K562 (cell line): Measurements from ENCODE around the gene ZNF407. TPM values are rescaled to one million over a fixed set of nuclear protein-coding genes. Genes with fewer than 3 reads are reported as not detected.

ENCODE experiments used
- ATAC-seq: fragments of 200-7000 bp; cut with Tn5 transposase; 3 replicates; pipeline ENCODE4 v1.9.1; 2020; ENCODE audit warnings: moderate library complexity
- BruUV-seq: library from RNA; stranded (reverse); fragments of 400-500 nt; replicated peaks from 2 replicates; lab custom pipeline; 2021; lab: Mats Ljungman, UMichigan
- CTCF ChIA-PET: fragments of 300-600 bp; formaldehyde crosslinking; extraction: SDS; loops from one replicate; lab custom pipeline; 2021; ENCODE audit warnings: low intra/inter-chr PET ratio; lab: Yijun Ruan, JAX
- POLR2A ChIA-PET: fragments of 300-600, 350-650 bp; sonication (Branson Sonifier 250); formaldehyde crosslinking; extraction: SDS; loops from one replicate; lab custom pipeline; 2021; ENCODE audit warnings: antibody characterized with exemption, inconsistent platforms; lab: Yijun Ruan, JAX
- DNase-seq, 4 experiments: peaks; one replicate each; pipeline versions ENCODE4 v3.0.0 to v3.0.0-alpha.2; 2011 to 2018; ENCODE audit warnings: low spot score in 3 of 4, mixed read lengths in 3 of 4; ENCODE audit errors: extremely low read depth in 1 of 4
- FAIRE-seq: peaks from 2 replicates; lab custom pipeline; 2011; peaks lifted over from hg19 to GRCh38; lab: Jason Lieb, UNC
- H2AFZ ChIP-seq: 2 replicates; pipeline ENCODE4 v1.6.0; 2011; ENCODE audit warnings: low read depth, low read length, control low read depth, inconsistent platforms
- H3K27ac ChIP-seq: fragments of 200-600 bp; 3 replicates; pipeline ENCODE4 v1.8.0; 2011; ENCODE audit warnings: low read depth, mild to moderate bottlenecking, control low read depth, inconsistent platforms, low read length, moderate library complexity, mixed read lengths; ENCODE audit errors: extremely low read depth
- H3K27me3 ChIP-seq, 2 experiments: fragments of 300-600 bp in 1 of 2; 2 replicates in 1 of 2; 3 replicates in 1 of 2; pipeline versions ENCODE4 v1.6.0 to v1.8.0; 2011; ENCODE audit warnings: inconsistent platforms in 2 of 2, low read length in 2 of 2, mild to moderate bottlenecking in 1 of 2, mixed read lengths in 1 of 2, moderate library complexity in 1 of 2; ENCODE audit not compliant: control insufficient read depth in 2 of 2, insufficient read depth in 2 of 2
- H3K36me3 ChIP-seq: fragments of 300-600 bp; 3 replicates; pipeline ENCODE4 v1.8.0; 2011; ENCODE audit warnings: mild to moderate bottlenecking, low read length, inconsistent platforms; ENCODE audit not compliant: control insufficient read depth, insufficient read depth
- H3K4me1 ChIP-seq, 2 experiments: fragments of 200-600 bp in 1 of 2; replicated peaks in 1 of 2; 2 replicates in 1 of 2; 3 replicates in 1 of 2; pipeline versions ENCODE4 v1.5.1 to v1.8.0; 2011; ENCODE audit warnings: inconsistent platforms in 2 of 2, low read length in 2 of 2, mild to moderate bottlenecking in 1 of 2, mixed read lengths in 1 of 2, moderate library complexity in 1 of 2; ENCODE audit not compliant: control insufficient read depth in 2 of 2, insufficient read depth in 2 of 2
- H3K4me2 ChIP-seq: 2 replicates; pipeline ENCODE4 v1.6.1; 2011; ENCODE audit warnings: low read length, control low read depth, inconsistent platforms, mixed read lengths; ENCODE audit not compliant: insufficient read depth
- H3K4me3 ChIP-seq: fragments of 200-600 bp; sonication (generic), shearing (Covaris generic); 2 replicates; pipeline ENCODE4 v1.5.1; 2016; ENCODE audit warnings: control low read depth, inconsistent platforms
- H3K79me2 ChIP-seq: fragments of 200-600 bp; 3 replicates; pipeline ENCODE4 v1.8.0; 2011; ENCODE audit warnings: low read length, inconsistent platforms; ENCODE audit not compliant: control insufficient read depth, insufficient read depth
- H3K9ac ChIP-seq, 2 experiments: 2 replicates each; pipeline versions ENCODE4 v1.6.0 to v1.6.1; 2011; ENCODE audit warnings: low read depth in 2 of 2, low read length in 2 of 2, control low read depth in 1 of 2, inconsistent platforms in 1 of 2, mild to moderate bottlenecking in 1 of 2, mixed read lengths in 1 of 2; ENCODE audit not compliant: insufficient read depth in 1 of 2
- H3K9me1 ChIP-seq: one replicate; pipeline ENCODE4 v1.6.0; 2011; ENCODE audit warnings: inconsistent platforms, mild to moderate bottlenecking, low read length, moderate library complexity; ENCODE audit not compliant: control insufficient read depth, insufficient read depth
- H3K9me3 ChIP-seq: replicated peaks from 2 replicates; pipeline ENCODE4 v1.5.1; 2011; ENCODE audit warnings: low read depth, low read length, inconsistent platforms; ENCODE audit not compliant: control insufficient read depth, insufficient read depth
- H4K20me1 ChIP-seq: replicated peaks from 2 replicates; pipeline ENCODE4 v1.6.1; 2011; ENCODE audit warnings: low read length, inconsistent platforms, mixed read lengths; ENCODE audit not compliant: control insufficient read depth, insufficient read depth
- GATA2 ChIP-seq: sonication (generic); formaldehyde crosslinking; IDR thresholded peaks from 2 replicates; pipeline ENCODE4 v1.4.0; 2020; ENCODE audit warnings: mild to moderate bottlenecking, missing genetic modification reagents
- MEF2A ChIP-seq: IDR thresholded peaks from 2 replicates; pipeline ENCODE4 v1.6.1; 2011; ENCODE audit warnings: low read depth, mild to moderate bottlenecking, low read length, moderate library complexity; ENCODE audit not compliant: control insufficient read depth
- MEIS2 ChIP-seq: fragments of 450-650 bp; IDR thresholded peaks from 2 replicates; pipeline ENCODE4 v1.6.1; 2014; ENCODE audit warnings: mild to moderate bottlenecking; ENCODE audit not compliant: partially characterized antibody
- POLR2A ChIP-seq: fragments of 450-650 bp; conservative IDR thresholded peaks from 2 replicates; pipeline ENCODE4 v1.6.1; 2016
- ZNF140 ChIP-seq: fragments of 250-450 bp; sonication (Bioruptor Pico); IDR thresholded peaks from 2 replicates; pipeline ENCODE4 v1.8.0; 2021; ENCODE audit warnings: moderate library complexity, mild to moderate bottlenecking, inconsistent platforms
- ZNF217 ChIP-seq: sonication (generic); formaldehyde crosslinking; IDR thresholded peaks from 2 replicates; pipeline ENCODE4 v1.8.0; 2022; ENCODE audit warnings: mild to moderate bottlenecking, missing genetic modification reagents
- WGBS: fragments of 100-300 bp; shearing (Covaris generic); methylation state at CpG from one replicate; pipeline ENCODE4 v1.1.6; 2016; ENCODE audit warnings: low coverage, mixed read lengths; ENCODE audit not compliant: insufficient coverage; ENCODE audit errors: missing lambda C conversion rate; 5-methylcytosine and 5-hydroxymethylcytosine counted together
- in situ Hi-C: fragments of 300-500 bp; cut with MboI; formaldehyde crosslinking; loops from 4 replicates; pipeline ENCODE4 v1.15.0; 2018; ENCODE audit warnings: inconsistent platforms, mixed read lengths
- intact Hi-C: fragments of 100-400 bp; cut with micrococcal nuclease; formaldehyde crosslinking; loops from 2 replicates; pipeline ENCODE4 v1.14.2; 2022
- polyA plus RNA-seq, 8 experiments: library from polyadenylated mRNA; depleted of rRNA in 4 of 8; stranded (reverse) in 5 of 8; unstranded in 3 of 8; fragments of >200 nt; fragmentation: Nextera tagmentation in 2 of 8; fragmentation: Illumina TruSeq in 1 of 8; extraction: Ambion mirVana in 2 of 8; extraction: Trizol in 1 of 8; gene quantifications; 2 replicates each; pipeline versions ENCODE4 v1.2.1 to v1.2.3, GENCODE V29; 2011 to 2014; ENCODE audit warnings: inconsistent platforms in 1 of 8, missing spikeins in 1 of 8
- total RNA-seq, 7 experiments: library from RNA; depleted of rRNA in 6 of 7; stranded (reverse); fragments of >200 nt in 6 of 7; fragmentation: Illumina TruSeq in 2 of 7; extraction: Trizol in 2 of 7; gene quantifications; 2 replicates each; pipeline versions ENCODE4 v1.2.1 to v1.2.3, GENCODE V29; 2011 to 2021; ENCODE audit warnings: low replicate concordance in 1 of 7
- TF ChIP-seq, protein P1 (sequence below), 3 experiments: fragments of 200-800 bp in 1 of 3; sonication (Bioruptor generic) in 1 of 3; sonication (generic) in 1 of 3; formaldehyde crosslinking in 1 of 3; IDR thresholded peaks; 2 replicates each; pipeline versions ENCODE4 v1.6.1 to v1.8.0; 2016 to 2022; ENCODE audit warnings: mild to moderate bottlenecking in 2 of 3, missing compliant biosample characterization in 2 of 3, missing genetic modification characterization in 2 of 3, missing genetic modification reagents in 1 of 3
- TF ChIP-seq, protein P2 (sequence below): IDR thresholded peaks from 2 replicates; pipeline ENCODE4 v1.6.1; 2014; ENCODE audit warnings: antibody characterized with exemption
- TF ChIP-seq, protein P3 (sequence below): fragments of 450-650 bp; IDR thresholded peaks from 2 replicates; pipeline ENCODE4 v1.6.1; 2016; ENCODE audit warnings: low read depth

Gene ZNF407
- total and polyA plus RNA-seq, 9 of the 15 experiments (the other 6 are each of a cell fraction or from before 2014, with no cell fraction given), result 0.21 to 5.4 (median 2.3) TPM

DNA sequence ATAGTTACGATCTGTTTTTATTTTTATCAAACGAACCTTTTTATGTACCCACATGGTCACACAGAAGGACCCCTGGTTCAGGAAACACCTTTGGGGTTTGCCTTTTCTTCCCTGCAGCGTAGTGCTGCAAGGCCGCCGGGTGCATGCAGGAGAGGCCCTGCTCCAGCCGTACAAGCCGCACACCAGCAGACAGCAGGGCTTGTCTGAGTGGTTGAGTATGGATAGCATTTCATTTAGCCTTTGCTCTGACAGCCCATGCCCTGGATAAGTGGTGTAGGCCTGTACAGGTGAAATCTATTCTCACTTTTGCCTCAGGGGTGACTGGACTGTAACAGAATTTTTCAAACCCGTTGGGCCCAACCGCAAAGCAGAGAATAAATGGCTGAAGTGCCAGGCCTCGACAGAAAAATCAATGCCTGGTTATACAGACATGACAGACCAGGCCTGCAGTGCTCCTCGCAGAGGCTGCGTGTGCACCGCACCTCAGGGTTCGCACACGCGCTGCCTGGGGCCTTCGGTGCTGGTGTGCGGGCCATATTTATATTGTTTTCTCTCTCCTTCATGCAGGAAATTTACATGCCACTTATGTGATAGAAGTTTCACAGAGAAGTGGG lies 279.1 kb downstream of the ZNF407 start (continued):
- TF ChIP-seq, protein P1, sequence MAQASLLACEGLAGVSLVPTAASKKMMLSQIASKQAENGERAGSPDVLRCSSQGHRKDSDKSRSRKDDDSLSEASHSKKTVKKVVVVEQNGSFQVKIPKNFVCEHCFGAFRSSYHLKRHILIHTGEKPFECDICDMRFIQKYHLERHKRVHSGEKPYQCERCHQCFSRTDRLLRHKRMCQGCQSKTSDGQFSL (CRISPR knock-in tag; IDR thresholded peaks at IDR 0.05), result no peak
- TF ChIP-seq, protein P1 (tag; IDR thresholded peaks at IDR 0.05), result no peak
- TF ChIP-seq, protein P2, sequence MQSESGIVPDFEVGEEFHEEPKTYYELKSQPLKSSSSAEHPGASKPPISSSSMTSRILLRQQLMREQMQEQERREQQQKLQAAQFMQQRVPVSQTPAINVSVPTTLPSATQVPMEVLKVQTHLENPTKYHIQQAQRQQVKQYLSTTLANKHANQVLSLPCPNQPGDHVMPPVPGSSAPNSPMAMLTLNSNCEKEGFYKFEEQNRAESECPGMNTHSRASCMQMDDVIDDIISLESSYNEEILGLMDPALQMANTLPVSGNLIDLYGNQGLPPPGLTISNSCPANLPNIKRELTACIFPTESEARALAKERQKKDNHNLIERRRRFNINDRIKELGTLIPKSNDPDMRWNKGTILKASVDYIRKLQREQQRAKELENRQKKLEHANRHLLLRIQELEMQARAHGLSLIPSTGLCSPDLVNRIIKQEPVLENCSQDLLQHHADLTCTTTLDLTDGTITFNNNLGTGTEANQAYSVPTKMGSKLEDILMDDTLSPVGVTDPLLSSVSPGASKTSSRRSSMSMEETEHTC, result no peak
- TF ChIP-seq MEF2A, result no peak

DNA sequence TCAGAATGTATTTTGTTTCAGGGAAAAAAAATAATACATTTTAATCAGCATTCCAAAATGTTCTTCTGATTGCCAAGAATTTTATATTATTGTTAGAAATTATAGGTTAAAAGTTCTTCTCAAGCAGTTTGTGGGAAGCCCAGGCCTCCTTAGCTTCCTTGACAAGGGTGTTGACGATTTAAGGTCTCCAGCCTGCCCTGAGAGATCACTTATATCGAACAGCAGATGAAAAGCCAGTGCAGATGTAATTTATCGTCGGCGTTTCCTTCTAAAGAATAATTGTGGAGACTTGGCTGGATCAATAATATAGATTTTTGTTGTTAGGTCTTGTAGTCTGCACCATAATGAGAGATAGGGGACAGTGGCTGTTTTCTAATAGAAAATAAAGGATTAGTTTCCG lies 280.6 kb downstream of the ZNF407 start:
- Histone ChIP-seq H3K4me1 (no peaks in the 10 kb centered on the region), H3K79me2 (no peaks in the 10 kb centered on the region), H3K9ac (no peak overlapping the region), H3K27ac (no peak overlapping the region), H3K4me3 (no peak overlapping the region), H3K27me3 (no peaks in the 10 kb centered on the region), H4K20me1 (no peaks in the 10 kb centered on the region), H3K9me1 (no peaks in the 10 kb centered on the region), H3K4me2 (no peak overlapping the region), H3K36me3 (no peaks in the 10 kb centered on the region), H2AFZ (no peak overlapping the region), H3K9me3 (no peaks in the 10 kb centered on the region)
- no peak for DNase-seq
- CTCF ChIA-PET, result no interaction called here
- in situ Hi-C loops, result no loop called here
- BruUV-seq, result no TSS peak
- intact Hi-C loops, result no loop called here
- no peak for FAIRE-seq
- POLR2A ChIA-PET, result no interaction called here
- ATAC-seq, result no peak
- 83% methylated on average over 6 of the region's 6 CpGs for WGBS
- TF ChIP-seq, protein P3, sequence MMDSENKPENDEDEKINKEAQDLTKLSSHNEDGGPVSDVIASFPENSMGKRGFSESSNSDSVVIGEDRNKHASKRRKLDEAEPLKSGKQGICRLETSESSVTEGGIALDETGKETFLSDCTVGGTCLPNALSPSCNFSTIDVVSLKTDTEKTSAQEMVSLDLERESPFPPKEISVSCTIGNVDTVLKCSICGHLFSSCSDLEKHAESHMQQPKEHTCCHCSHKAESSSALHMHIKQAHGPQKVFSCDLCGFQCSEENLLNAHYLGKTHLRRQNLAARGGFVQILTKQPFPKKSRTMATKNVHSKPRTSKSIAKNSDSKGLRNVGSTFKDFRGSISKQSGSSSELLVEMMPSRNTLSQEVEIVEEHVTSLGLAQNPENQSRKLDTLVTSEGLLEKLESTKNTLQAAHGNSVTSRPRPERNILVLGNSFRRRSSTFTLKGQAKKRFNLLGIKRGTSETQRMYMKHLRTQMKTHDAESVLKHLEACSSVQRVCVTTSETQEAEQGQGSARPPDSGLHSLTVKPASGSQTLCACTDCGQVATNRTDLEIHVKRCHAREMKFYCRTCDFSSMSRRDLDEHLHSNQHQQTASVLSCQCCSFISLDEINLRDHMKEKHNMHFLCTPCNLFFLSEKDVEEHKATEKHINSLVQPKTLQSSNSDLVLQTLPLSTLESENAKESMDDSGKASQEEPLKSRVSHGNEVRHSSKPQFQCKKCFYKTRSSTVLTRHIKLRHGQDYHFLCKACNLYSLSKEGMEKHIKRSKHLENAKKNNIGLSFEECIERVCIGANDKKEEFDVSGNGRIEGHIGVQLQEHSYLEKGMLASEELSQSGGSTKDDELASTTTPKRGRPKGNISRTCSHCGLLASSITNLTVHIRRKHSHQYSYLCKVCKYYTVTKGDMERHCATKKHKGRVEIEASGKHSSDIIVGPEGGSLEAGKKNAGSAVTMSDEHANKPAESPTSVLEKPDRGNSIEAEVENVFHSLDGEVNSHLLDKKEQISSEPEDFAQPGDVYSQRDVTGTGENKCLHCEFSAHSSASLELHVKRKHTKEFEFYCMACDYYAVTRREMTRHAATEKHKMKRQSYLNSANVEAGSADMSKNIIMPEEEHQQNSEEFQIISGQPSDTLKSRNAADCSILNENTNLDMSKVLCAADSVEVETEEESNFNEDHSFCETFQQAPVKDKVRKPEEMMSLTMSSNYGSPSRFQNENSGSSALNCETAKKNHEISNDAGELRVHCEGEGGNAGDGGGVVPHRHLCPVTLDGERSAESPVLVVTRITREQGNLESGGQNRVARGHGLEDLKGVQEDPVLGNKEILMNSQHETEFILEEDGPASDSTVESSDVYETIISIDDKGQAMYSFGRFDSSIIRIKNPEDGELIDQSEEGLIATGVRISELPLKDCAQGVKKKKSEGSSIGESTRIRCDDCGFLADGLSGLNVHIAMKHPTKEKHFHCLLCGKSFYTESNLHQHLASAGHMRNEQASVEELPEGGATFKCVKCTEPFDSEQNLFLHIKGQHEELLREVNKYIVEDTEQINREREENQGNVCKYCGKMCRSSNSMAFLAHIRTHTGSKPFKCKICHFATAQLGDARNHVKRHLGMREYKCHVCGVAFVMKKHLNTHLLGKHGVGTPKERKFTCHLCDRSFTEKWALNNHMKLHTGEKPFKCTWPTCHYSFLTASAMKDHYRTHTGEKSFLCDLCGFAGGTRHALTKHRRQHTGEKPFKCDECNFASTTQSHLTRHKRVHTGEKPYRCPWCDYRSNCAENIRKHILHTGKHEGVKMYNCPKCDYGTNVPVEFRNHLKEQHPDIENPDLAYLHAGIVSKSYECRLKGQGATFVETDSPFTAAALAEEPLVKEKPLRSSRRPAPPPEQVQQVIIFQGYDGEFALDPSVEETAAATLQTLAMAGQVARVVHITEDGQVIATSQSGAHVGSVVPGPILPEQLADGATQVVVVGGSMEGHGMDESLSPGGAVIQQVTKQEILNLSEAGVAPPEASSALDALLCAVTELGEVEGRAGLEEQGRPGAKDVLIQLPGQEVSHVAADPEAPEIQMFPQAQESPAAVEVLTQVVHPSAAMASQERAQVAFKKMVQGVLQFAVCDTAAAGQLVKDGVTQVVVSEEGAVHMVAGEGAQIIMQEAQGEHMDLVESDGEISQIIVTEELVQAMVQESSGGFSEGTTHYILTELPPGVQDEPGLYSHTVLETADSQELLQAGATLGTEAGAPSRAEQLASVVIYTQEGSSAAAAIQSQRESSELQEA, result no peak
- TF ChIP-seq ZNF140 (no peak), MEIS2 (no peak), GATA2 (no peak), POLR2A (no peak), ZNF217 (CRISPR knock-in tag) (no peak)
